Measurements from ENCODE around the gene DDR1. TPM values are rescaled to one million over a fixed set of nuclear protein-coding genes. Genes with fewer than 3 reads are reported as not detected.
"Not testable (repeated sequence)": the region's sequence is repeated elsewhere in the genome, so short reads cannot be mapped to it uniquely, and the experiment has no call there.

DDR1 gene
- total and polyA plus RNA-seq, 12 donors, result 7.3 to 49.2 (median 23.3) TPM

DNA sequence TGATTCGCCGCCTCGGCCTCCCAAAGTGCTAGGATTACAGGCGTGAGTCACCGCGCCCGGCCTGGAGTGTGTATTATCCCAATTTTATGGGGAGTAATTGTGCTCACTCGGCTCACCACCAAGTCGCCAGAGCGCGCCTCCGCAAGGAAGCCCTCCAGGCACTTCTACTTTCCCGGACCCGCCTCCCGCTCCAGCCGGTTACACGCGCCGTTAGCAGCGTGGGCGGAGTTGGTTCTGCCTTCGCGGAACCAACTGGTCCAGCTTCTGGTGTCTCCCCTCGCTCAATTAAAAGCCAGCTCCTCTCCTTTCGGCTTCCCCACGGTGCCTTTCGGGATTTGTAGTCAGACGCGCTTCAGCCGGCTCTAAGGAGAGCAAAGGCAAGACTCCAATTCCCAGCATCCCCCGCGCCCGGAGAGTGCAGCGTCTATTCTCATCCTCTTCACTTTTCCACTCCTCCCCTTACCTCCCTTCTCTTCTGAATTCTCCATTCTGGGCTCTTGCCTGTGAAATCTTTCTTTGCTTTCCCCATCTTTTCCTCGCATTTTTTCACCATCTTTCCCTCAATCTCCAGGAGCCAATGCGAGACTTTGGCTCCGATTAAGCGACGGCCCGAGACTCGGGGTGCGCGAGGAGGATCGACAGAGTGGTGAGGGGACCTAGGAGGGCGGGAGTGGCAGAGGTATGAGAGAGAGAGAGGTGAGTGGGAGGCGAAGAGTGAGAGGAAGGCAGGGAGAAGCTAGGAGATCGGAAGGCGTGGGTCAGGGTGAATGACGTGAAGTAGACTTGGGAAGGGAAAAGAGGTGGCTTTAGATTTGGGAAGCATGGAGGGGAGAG lies 23.7 kb downstream of the DDR1 start, which contains the start of gene GTF2H4:
Gene GTF2H4, plus strand, starts transcription at position 450 of the 834 bp plus-strand sequence.
- Histone ChIP-seq H3K36me3 (peaks cover 0 to 38% (median 25%) of the 10 kb centered on the region in 9 donors), H3K9me3 (no peaks in the 10 kb centered on the region), H3K4me1 (peaks cover 0 to 21% (median 11%) of the 10 kb centered on the region in 9 donors), H3K27ac (peak within 1 kb of the TSS in 8 of 10 donors; percentile 22 to 77 (median 63)), H3K4me3 (peak within 1 kb of the TSS; percentile 47 to 94 (median 79)), H3K27me3 (no peaks in the 10 kb centered on the region)
- intact Hi-C loops (cut with DNase I), result loop anchor here in 1 of 10 donors (1.0 kb wide), 1 partner anchor 23 kb away; no protein-coding TSS in a partner anchor
- no peak for TF ChIP-seq CTCF (IDR thresholded peaks at IDR 0.05)
- 1 to 2% methylated on average over 48 to 49 of the region's 49 CpGs for WGBS, 2 donors
- ATAC-seq (peak; percentile 98 to 100 (median 99)), DNase-seq (peak; percentile 94 to 98)

GRCh38 chr6:30908700-30909099 lies 24.4 kb downstream of the DDR1 start:
- DNase-seq (no peak), ATAC-seq (no peak)
- Histone ChIP-seq H3K27me3 (no peaks in the 10 kb centered on the region), H3K4me3 (peak overlapping the region; percentile 47 to 94 (median 79)), H3K27ac (peak overlapping the region in 5 of 10 donors; percentile 52 to 77 (median 69)), H3K4me1 (peaks cover 0 to 25% (median 17%) of the 10 kb centered on the region in 9 donors), H3K9me3 (no peaks in the 10 kb centered on the region), H3K36me3 (peaks cover 0 to 40% (median 25%) of the 10 kb centered on the region in 9 donors)
- 26 to 27% methylated on average over 2 of the region's 2 CpGs for WGBS, 2 donors
- TF ChIP-seq CTCF (IDR thresholded peaks at IDR 0.05), result no peak
- intact Hi-C loops (cut with DNase I), result loop anchor here in 1 of 10 donors (1.0 kb wide), 1 partner anchor 23 kb away; no protein-coding TSS in a partner anchor

- H3K9me3 ChIP-seq, H3K27me3 ChIP-seq, ATAC-seq, H3K27ac ChIP-seq, H3K4me3 ChIP-seq, DNase-seq: not testable (repeated sequence)
- 94 to 95% methylated on average over 12 of the region's 12 CpGs for WGBS, 2 donors
- intact Hi-C loops (cut with DNase I), result loop anchor here in 3 of 10 donors (5.0 to 10.0 kb wide), 2 partner anchors 134 to 162 kb away; no protein-coding TSS in a partner anchor
- Histone ChIP-seq H3K36me3 (peaks cover 0 to 40% (median 25%) of the 10 kb centered on the region in 9 donors), H3K4me1 (peaks cover 5 to 38% (median 30%) of the 10 kb centered on the region in 9 donors)
Measured at GRCh38 chr6:30910473-30910872, 26.2 kb downstream of the DDR1 start.

- Histone ChIP-seq H3K27me3 (no peaks in the 10 kb centered on the region), H3K36me3 (peaks cover 0 to 58% (median 25%) of the 10 kb centered on the region in 9 donors), H3K4me1 (peaks cover 5 to 40% (median 33%) of the 10 kb centered on the region in 9 donors), H3K4me3 (peak overlapping the region in 5 of 10 donors; percentile 57 to 86 (median 71)), H3K27ac (peak overlapping the region in 8 of 10 donors; percentile 92 to 98 (median 94)), H3K9me3 (no peaks in the 10 kb centered on the region)
- WGBS, 2 donors, result 86 to 90% methylated on average over 8 of the region's 8 CpGs
- intact Hi-C loops (cut with DNase I), result loop anchor here in 3 of 10 donors (5.0 to 10.0 kb wide), 2 partner anchors 132 to 159 kb away; no protein-coding TSS in a partner anchor
- ATAC-seq (no peak), DNase-seq (no peak)
- no peak for TF ChIP-seq CTCF (IDR thresholded peaks at IDR 0.05)
Measured at GRCh38 chr6:30912746-30913520, 28.6 kb downstream of the DDR1 start.

Measured in heart right ventricle (tissue), 16 donors.